Transverse colon (tissue), 4 donors: ENCODE results near the gene RPL35.

Experiments
- CTCF ChIP-seq, 5 experiments: fragments of 200-600 bp in 3 of 5; fragments of 450-650 bp in 2 of 5; sonication (generic) in 3 of 5; IDR thresholded peaks; 1 replicate in 2 of 5; 2 replicates in 3 of 5; pipeline ENCODE4 v1.5.1; 2016 to 2017; ENCODE audit warnings: antibody characterized with exemption in 5 of 5, inconsistent platforms in 3 of 5, mild to moderate bottlenecking in 2 of 5, moderate library complexity in 1 of 5
- EP300 ChIP-seq: sonication (generic); formaldehyde crosslinking; IDR thresholded peaks from one replicate; pipeline ENCODE4 v1.6.1; 2017; ENCODE audit warnings: antibody characterized with exemption, low read depth
- POLR2A ChIP-seq: fragments of 450-650 bp; IDR thresholded peaks from one replicate; pipeline ENCODE4 v1.6.1; 2016; ENCODE audit warnings: antibody characterized with exemption, mild to moderate bottlenecking, moderate library complexity
- POLR2AphosphoS5 ChIP-seq, 3 donors: sonication (generic); formaldehyde crosslinking; IDR thresholded peaks; one replicate each; pipeline ENCODE4 v1.6.1; 2016; ENCODE audit warnings: antibody characterized with exemption in 3 of 3

GRCh38 chr9:124813041-124813440 lies 48.7 kb downstream of the RPL35 start:
- TF ChIP-seq POLR2A (no peak), CTCF (IDR thresholded peaks at IDR 0.05) (no peak), EP300 (no peak), POLR2AphosphoS5 (IDR thresholded peaks at IDR 0.05) (no peak)
